Measurements from ENCODE around the gene SBNO2. TPM values are rescaled to one million over a fixed set of nuclear protein-coding genes. Genes with fewer than 3 reads are reported as not detected.

The SBNO2 gene
- total RNA-seq, 5 donors from 2014 or later (not counting 1 experiment from before 2014, with no cell fraction given): 90.2 to 115 (median 106) TPM

DNA sequence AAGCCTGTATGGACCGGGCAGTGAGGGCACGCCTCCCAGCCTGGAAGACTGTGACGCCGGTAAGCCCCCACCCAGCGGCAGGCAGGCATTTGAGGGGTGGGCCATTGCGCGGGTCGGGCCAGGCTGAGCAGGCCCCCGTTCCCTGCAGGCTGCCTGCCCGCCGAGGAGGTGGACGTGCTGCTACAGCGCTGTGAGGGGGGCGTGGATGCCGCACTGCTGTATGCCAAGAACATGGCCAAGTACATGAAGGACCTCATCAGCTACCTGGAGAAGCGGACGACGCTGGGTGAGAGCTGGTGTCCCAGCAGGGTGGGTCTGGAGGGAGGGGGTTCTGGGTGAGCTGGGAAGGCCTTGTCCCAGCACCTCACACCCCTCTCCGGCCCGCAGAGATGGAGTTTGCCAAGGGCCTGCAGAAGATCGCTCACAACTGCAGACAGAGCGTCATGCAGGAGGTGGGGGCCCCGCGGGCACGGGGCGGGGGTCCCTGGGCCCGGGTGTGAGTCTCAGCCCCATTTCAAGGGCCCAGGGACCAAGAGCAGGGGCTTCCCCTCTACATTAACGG is 100.0 kb downstream of the SBNO2 start:
- H3K27ac Mint-ChIP-seq: peak overlapping the region; percentile 90
- no peaks in the 10 kb centered on the region for H3K9me3 Mint-ChIP-seq
- 64% methylated on average over 12 of the region's 28 CpGs for WGBS (ENCODE audit: insufficient coverage)
- Histone ChIP-seq H3K27ac (ENCODE audit: low read length) (peak overlapping the region; percentile 19), H3K36me3 (ENCODE audit: control insufficient read depth in 2 of 2, extremely low read depth in 1 of 2, insufficient read depth in 1 of 2, low read length in 1 of 2) (peaks cover 10 to 75% of the 10 kb centered on the region in 2 donors), H3K27me3 (replicated peaks in 1 of 2; ENCODE audit: control insufficient read depth in 2 of 2, extremely low read depth in 1 of 2, insufficient read depth in 2 of 2, low read length in 1 of 2) (no peaks in the 10 kb centered on the region), H3K9me3 (no peaks in the 10 kb centered on the region), H3K4me3 (ENCODE audit: control insufficient read depth in 1 of 2, extremely low read depth in 1 of 2, low read length in 1 of 2) (peak overlapping the region in 1 of 2 donors; percentile 37), H3K4me1 (ENCODE audit: control insufficient read depth in 1 of 2, extremely low read depth in 1 of 2, insufficient read depth in 2 of 2, low read length in 2 of 2) (peaks cover 53 to 94% of the 10 kb centered on the region in 2 experiments)
- ATAC-seq (replicated peaks in 1 of 4) (peak in 3 of 4 experiments; percentile 0 to 2 (median 1)), DNase-seq (no peak)
- H3K4me3 Mint-ChIP-seq: peak overlapping the region; percentile 56 to 79 (median 62)
- peaks cover 31% of the 10 kb centered on the region for H3K36me3 Mint-ChIP-seq
- CTCF ChIA-PET: interaction anchor here (0.5 to 2.2 kb wide), 2 partner anchors 9 to 283 kb away, joined by 5 to 11 read pairs; no protein-coding TSS in a partner anchor
- POLR2A ChIA-PET: interaction anchor here (0.5 to 2.3 kb wide), 7 partner anchors 11 to 195 kb away, joined by 3 to 24 read pairs (median 6); partner anchors contain the start of genes CIRBP (in 1 of the 2) and RNU6-2 (in 1 of the 2)
- no peaks in the 10 kb centered on the region for H3K27me3 Mint-ChIP-seq
- peaks cover 52 to 61% (median 57%) of the 10 kb centered on the region in 3 donors for H3K4me1 Mint-ChIP-seq

GRCh38 chr19:1073063-1073955 is 100.8 kb downstream of the SBNO2 start:
- peaks cover 10 to 81% of the 10 kb centered on the region in 2 donors for H3K36me3 ChIP-seq (ENCODE audit: control insufficient read depth in 2 of 2, extremely low read depth in 1 of 2, insufficient read depth in 1 of 2, low read length in 1 of 2)
- H3K4me3 ChIP-seq (ENCODE audit: control insufficient read depth in 1 of 2, extremely low read depth in 1 of 2, low read length in 1 of 2): no peak overlapping the region
- Mint-ChIP-seq H3K4me1 (peaks cover 58 to 65% (median 63%) of the 10 kb centered on the region in 3 donors), H3K27ac (peak overlapping the region; percentile 90 to 96), H3K27me3 (no peaks in the 10 kb centered on the region), H3K36me3 (peaks cover 37% of the 10 kb centered on the region), H3K9me3 (no peaks in the 10 kb centered on the region), H3K4me3 (peak overlapping the region in 2 of 3 donors; percentile 24 to 79)
- H3K27me3 ChIP-seq (replicated peaks in 1 of 2; ENCODE audit: control insufficient read depth in 2 of 2, extremely low read depth in 1 of 2, insufficient read depth in 2 of 2, low read length in 1 of 2): no peaks in the 10 kb centered on the region
- no peaks in the 10 kb centered on the region for H3K9me3 ChIP-seq
- ATAC-seq (replicated peaks in 1 of 4) (no peak), DNase-seq (peak in 2 of 35 experiments; percentile 22 to 39)
- ChIA-PET CTCF (no interaction called here), POLR2A (no interaction called here)
- H3K4me1 ChIP-seq (ENCODE audit: control insufficient read depth in 1 of 2, extremely low read depth in 1 of 2, insufficient read depth in 2 of 2, low read length in 2 of 2): peaks cover 50 to 95% of the 10 kb centered on the region in 2 experiments
- 87% methylated on average over 23 of the region's 30 CpGs for WGBS (ENCODE audit: insufficient coverage)
- H3K27ac ChIP-seq (ENCODE audit: low read length): peak overlapping the region; percentile 19

DNA sequence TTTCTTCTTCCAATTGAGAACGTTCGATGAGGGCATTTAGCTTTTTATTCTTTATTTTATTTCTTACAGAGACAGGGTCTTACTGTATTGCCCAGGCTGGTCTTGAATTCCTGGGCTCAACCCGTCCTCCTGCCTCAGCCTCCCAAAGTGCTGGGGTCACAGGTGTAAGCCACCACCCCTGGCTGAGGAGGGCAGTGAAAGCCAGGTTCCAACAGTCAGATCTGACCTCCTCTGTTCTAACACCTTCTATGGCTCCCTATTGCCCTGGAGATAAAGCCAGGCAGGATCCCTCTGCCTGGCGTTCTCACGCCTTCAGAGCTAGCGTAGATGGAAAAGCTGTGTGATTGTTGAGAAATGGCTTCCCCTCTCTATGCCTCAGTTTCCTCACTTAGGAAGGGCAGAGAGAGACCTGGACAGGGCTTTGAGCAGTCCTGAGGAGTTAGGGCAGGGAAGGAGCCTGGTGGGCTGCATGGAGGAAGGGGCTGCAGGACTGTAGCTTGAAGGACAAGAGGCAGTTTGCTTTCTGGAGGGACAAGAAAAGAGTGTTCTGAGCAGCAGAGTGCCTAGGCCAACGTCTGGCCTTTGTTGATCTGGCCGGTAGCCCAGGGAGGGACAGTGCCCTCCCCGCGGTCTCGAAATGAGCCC is 101.6 kb downstream of the SBNO2 start:
- H3K27me3 ChIP-seq (replicated peaks in 1 of 2; ENCODE audit: control insufficient read depth in 2 of 2, extremely low read depth in 1 of 2, insufficient read depth in 2 of 2, low read length in 1 of 2): no peaks in the 10 kb centered on the region
- ATAC-seq (replicated peaks in 1 of 4) (no peak), DNase-seq (no peak)
- POLR2A ChIA-PET: interaction anchor here in 1 of 2 donors (0.5 kb wide), 1 partner anchor 9 kb away, joined by 4 read pairs; no protein-coding TSS in a partner anchor
- H3K36me3 ChIP-seq (ENCODE audit: control insufficient read depth in 2 of 2, extremely low read depth in 1 of 2, insufficient read depth in 1 of 2, low read length in 1 of 2): peaks cover 10 to 77% of the 10 kb centered on the region in 2 donors
- H3K4me1 ChIP-seq (ENCODE audit: control insufficient read depth in 1 of 2, extremely low read depth in 1 of 2, insufficient read depth in 2 of 2, low read length in 2 of 2): peaks cover 50 to 90% of the 10 kb centered on the region in 2 experiments
- H3K4me3 Mint-ChIP-seq: peak overlapping the region; percentile 73 to 79 (median 75)
- peaks cover 33% of the 10 kb centered on the region for H3K36me3 Mint-ChIP-seq
- H3K27ac ChIP-seq (ENCODE audit: low read length): peak overlapping the region; percentile 19
- peaks cover 58 to 63% (median 61%) of the 10 kb centered on the region in 3 donors for H3K4me1 Mint-ChIP-seq
- WGBS (ENCODE audit: insufficient coverage): no CpG with 5 or more reads among the region's 11 CpGs
- no peak overlapping the region for H3K4me3 ChIP-seq (ENCODE audit: control insufficient read depth in 1 of 2, extremely low read depth in 1 of 2, low read length in 1 of 2)
- H3K27ac Mint-ChIP-seq: peak overlapping the region; percentile 90 to 96
- H3K9me3 Mint-ChIP-seq: no peaks in the 10 kb centered on the region
- CTCF ChIA-PET: interaction anchor here in 1 of 2 donors (0.5 kb wide), 1 partner anchor 122 kb away, joined by 13 read pairs; no protein-coding TSS in a partner anchor
- H3K27me3 Mint-ChIP-seq: no peaks in the 10 kb centered on the region
- H3K9me3 ChIP-seq: no peaks in the 10 kb centered on the region

- H3K4me3 ChIP-seq (ENCODE audit: control insufficient read depth in 1 of 2, extremely low read depth in 1 of 2, low read length in 1 of 2): no peak overlapping the region
- peaks cover 48 to 61% (median 56%) of the 10 kb centered on the region in 3 donors for H3K4me1 Mint-ChIP-seq
- H3K4me1 ChIP-seq (ENCODE audit: control insufficient read depth in 1 of 2, extremely low read depth in 1 of 2, insufficient read depth in 2 of 2, low read length in 2 of 2): peaks cover 49 to 84% of the 10 kb centered on the region in 2 experiments
- DNase-seq: no peak
- ATAC-seq (replicated peaks in 1 of 4): no peak
- H3K4me3 Mint-ChIP-seq: peak overlapping the region; percentile 73 to 90 (median 75)
- H3K9me3 ChIP-seq: no peaks in the 10 kb centered on the region
- H3K27ac ChIP-seq (ENCODE audit: low read length): peak overlapping the region; percentile 25
- H3K27me3 Mint-ChIP-seq: no peaks in the 10 kb centered on the region
- H3K9me3 Mint-ChIP-seq: no peaks in the 10 kb centered on the region
- H3K27ac Mint-ChIP-seq: peak overlapping the region; percentile 95 to 96
- H3K27me3 ChIP-seq (replicated peaks in 1 of 2; ENCODE audit: control insufficient read depth in 2 of 2, extremely low read depth in 1 of 2, insufficient read depth in 2 of 2, low read length in 1 of 2): no peaks in the 10 kb centered on the region
- H3K36me3 ChIP-seq (ENCODE audit: control insufficient read depth in 2 of 2, extremely low read depth in 1 of 2, insufficient read depth in 1 of 2, low read length in 1 of 2): peaks cover 10 to 73% of the 10 kb centered on the region in 2 donors
- CTCF ChIA-PET: no interaction called here
- H3K36me3 Mint-ChIP-seq: peaks cover 28% of the 10 kb centered on the region
- POLR2A ChIA-PET: interaction anchor here in 1 of 2 donors (0.6 kb wide), 1 partner anchor 42 kb away, joined by 3 read pairs; no protein-coding TSS in a partner anchor
- WGBS (ENCODE audit: insufficient coverage): 91% methylated on average over 87 of the region's 99 CpGs
Measured at GRCh38 chr19:1070931-1071791, 102.9 kb downstream of the SBNO2 start.

DNA sequence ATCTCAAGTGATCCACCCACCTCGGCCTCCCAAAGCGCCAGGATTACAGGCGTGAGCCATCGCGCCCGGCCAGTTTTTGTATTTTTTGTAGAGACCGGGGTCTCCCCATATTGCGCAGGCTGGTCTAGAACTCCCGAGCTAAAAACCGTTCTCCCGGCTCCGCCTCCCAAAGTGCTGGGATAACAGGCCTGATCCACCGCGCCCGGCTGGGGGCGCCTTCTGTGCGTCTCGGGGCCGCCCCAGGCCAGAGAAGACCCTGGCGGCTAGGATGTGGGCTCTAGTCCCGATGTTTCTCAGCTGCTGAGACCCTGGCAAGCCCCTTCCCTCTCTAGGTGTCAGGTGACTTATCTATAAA is 103.5 kb downstream of the SBNO2 start:
- ChIA-PET POLR2A (interaction anchor here in 1 of 2 donors (0.6 to 0.7 kb wide), 3 partner anchors 16 to 198 kb away, joined by 3 to 5 read pairs (median 3); no protein-coding TSS in a partner anchor), CTCF (no interaction called here)
- H3K9me3 ChIP-seq: no peaks in the 10 kb centered on the region
- H3K27me3 ChIP-seq (replicated peaks in 1 of 2; ENCODE audit: control insufficient read depth in 2 of 2, extremely low read depth in 1 of 2, insufficient read depth in 2 of 2, low read length in 1 of 2): no peaks in the 10 kb centered on the region
- Mint-ChIP-seq H3K27ac (peak overlapping the region; percentile 95 to 96), H3K4me3 (peak overlapping the region; percentile 28 to 90 (median 89)), H3K4me1 (peaks cover 48 to 60% (median 56%) of the 10 kb centered on the region in 3 donors), H3K9me3 (no peaks in the 10 kb centered on the region), H3K36me3 (peaks cover 22% of the 10 kb centered on the region), H3K27me3 (no peaks in the 10 kb centered on the region)
- DNase-seq: no peak
- H3K36me3 ChIP-seq (ENCODE audit: control insufficient read depth in 2 of 2, extremely low read depth in 1 of 2, insufficient read depth in 1 of 2, low read length in 1 of 2): peaks cover 10 to 67% of the 10 kb centered on the region in 2 donors
- peak overlapping the region; percentile 25 for H3K27ac ChIP-seq (ENCODE audit: low read length)
- no peak for ATAC-seq (replicated peaks in 1 of 4)
- WGBS (ENCODE audit: insufficient coverage): 93% methylated on average over 11 of the region's 21 CpGs
- H3K4me3 ChIP-seq (ENCODE audit: control insufficient read depth in 1 of 2, extremely low read depth in 1 of 2, low read length in 1 of 2): no peak overlapping the region
- H3K4me1 ChIP-seq (ENCODE audit: control insufficient read depth in 1 of 2, extremely low read depth in 1 of 2, insufficient read depth in 2 of 2, low read length in 2 of 2): peaks cover 46 to 84% of the 10 kb centered on the region in 2 experiments
